Endothelial cell of umbilical vein (primary cell): Measurements from ENCODE around the gene C2orf76. TPM values are rescaled to one million over a fixed set of nuclear protein-coding genes. Genes with fewer than 3 reads are reported as not detected.

Source experiments
- BruUV-seq: library from RNA; stranded (reverse); fragments of 400-500 nt; replicated peaks from 2 replicates; lab custom pipeline; 2021; lab: Mats Ljungman, UMichigan
- CTCF ChIA-PET: fragments of 300-600, 350-600 bp; sonication (Branson Sonifier 250); formaldehyde crosslinking; loops from one replicate; lab custom pipeline; 2021; ENCODE audit warnings: antibody characterized with exemption, inconsistent platforms; lab: Charles Lee
- POLR2A ChIA-PET: fragments of 300-600, 350-600 bp; sonication (Branson Sonifier 250); formaldehyde crosslinking; loops from one replicate; lab custom pipeline; 2021; ENCODE audit warnings: antibody characterized with exemption, inconsistent platforms; lab: Charles Lee
- DNase-seq: peaks from one replicate; pipeline ENCODE4 v3.0.0-alpha.2; 2011; ENCODE audit warnings: low read depth, low spot score
- FAIRE-seq: peaks from 2 replicates; lab custom pipeline; 2011; peaks lifted over from hg19 to GRCh38; lab: Jason Lieb, UNC
- H2AFZ ChIP-seq: 2 replicates; pipeline ENCODE4 v1.6.0; 2012; ENCODE audit warnings: low read depth, low read length, control low read depth, inconsistent platforms
- H3K27ac ChIP-seq: 2 replicates; pipeline ENCODE4 v1.5.1; 2011; ENCODE audit warnings: low read depth, mild to moderate bottlenecking, control low read depth, low read length, moderate library complexity; ENCODE audit not compliant: insufficient read depth
- H3K27me3 ChIP-seq, 2 experiments: 2 replicates each; pipeline versions ENCODE4 v1.6.0 to v1.6.1; 2011; ENCODE audit warnings: low read length in 2 of 2, mixed read lengths in 1 of 2; ENCODE audit not compliant: control insufficient read depth in 2 of 2, insufficient read depth in 2 of 2
- H3K36me3 ChIP-seq, 2 experiments: 2 replicates in 1 of 2; 3 replicates in 1 of 2; pipeline ENCODE4 v1.5.1; 2011; ENCODE audit warnings: low read length in 2 of 2, mild to moderate bottlenecking in 1 of 2, moderate library complexity in 1 of 2; ENCODE audit not compliant: control insufficient read depth in 2 of 2, insufficient read depth in 2 of 2; ENCODE audit errors: extremely low read depth in 1 of 2
- H3K4me1 ChIP-seq: 3 replicates; pipeline ENCODE4 v1.5.1; 2011; ENCODE audit warnings: mild to moderate bottlenecking, low read length; ENCODE audit not compliant: control insufficient read depth, insufficient read depth; ENCODE audit errors: extremely low read depth
- H3K4me2 ChIP-seq: 2 replicates; pipeline ENCODE4 v1.6.1; 2011; ENCODE audit warnings: low read length, control low read depth, mixed read lengths; ENCODE audit not compliant: insufficient read depth
- H3K4me3 ChIP-seq, 3 experiments: fragments of 200-600 bp in 1 of 3; sonication (generic), shearing (Covaris generic) in 1 of 3; replicated peaks in 1 of 3; 2 replicates each; pipeline ENCODE4 v1.5.1; 2011 to 2016; ENCODE audit warnings: control low read depth in 3 of 3, low read length in 3 of 3, mild to moderate bottlenecking in 2 of 3, inconsistent platforms in 1 of 3, low read depth in 1 of 3, moderate library complexity in 1 of 3; ENCODE audit not compliant: insufficient read depth in 1 of 3
- H3K79me2 ChIP-seq: 2 replicates; pipeline ENCODE4 v1.6.0; 2012; ENCODE audit warnings: low read length, inconsistent platforms; ENCODE audit not compliant: control insufficient read depth, insufficient read depth
- H3K9ac ChIP-seq: replicated peaks from 2 replicates; pipeline ENCODE3; 2011; ENCODE audit warnings: low read length, control low read depth; ENCODE audit not compliant: insufficient read depth; ENCODE audit errors: extremely low read depth
- H3K9me1 ChIP-seq: replicated peaks from 3 replicates; pipeline ENCODE4 v1.6.0; 2011; ENCODE audit warnings: mild to moderate bottlenecking, low read length; ENCODE audit not compliant: control insufficient read depth, insufficient read depth; ENCODE audit errors: extremely low read depth
- H3K9me3 ChIP-seq: replicated peaks from 2 replicates; pipeline ENCODE4 v1.5.1; 2012; ENCODE audit warnings: low read length, inconsistent platforms; ENCODE audit not compliant: control insufficient read depth, insufficient read depth
- H4K20me1 ChIP-seq: replicated peaks from 2 replicates; pipeline ENCODE3; 2011; ENCODE audit warnings: mild to moderate bottlenecking, low read length; ENCODE audit not compliant: control insufficient read depth, insufficient read depth; ENCODE audit errors: extremely low read depth
- EZH2 ChIP-seq: IDR thresholded peaks from 2 replicates; pipeline ENCODE4 v1.6.1; 2012; ENCODE audit warnings: borderline replicate concordance, low read depth, mild to moderate bottlenecking, moderate library complexity, low read length, inconsistent platforms; ENCODE audit not compliant: severe bottlenecking
- FOS ChIP-seq: IDR thresholded peaks from 2 replicates; pipeline ENCODE4 v1.6.1; 2011; ENCODE audit warnings: mild to moderate bottlenecking, low read length, moderate library complexity, borderline replicate concordance; ENCODE audit not compliant: insufficient read depth
- GATA2 ChIP-seq: IDR thresholded peaks from 2 replicates; pipeline ENCODE4 v1.7.0; 2011; ENCODE audit warnings: low read depth, mild to moderate bottlenecking, moderate library complexity, mixed read lengths, low read length; ENCODE audit not compliant: insufficient read length, insufficient read depth
- JUN ChIP-seq: IDR thresholded peaks from 2 replicates; pipeline ENCODE4 v1.6.1; 2011; ENCODE audit warnings: borderline replicate concordance, low read depth; ENCODE audit not compliant: insufficient read length, insufficient read depth
- MYC ChIP-seq: IDR thresholded peaks from one replicate; pipeline ENCODE4 v1.6.1; 2011; ENCODE audit warnings: mild to moderate bottlenecking, low read depth, low read length
- POLR2A ChIP-seq: IDR thresholded peaks from 2 replicates; pipeline ENCODE4 v1.6.1; 2012; ENCODE audit warnings: low read depth, mild to moderate bottlenecking, control low read depth, low read length
- POLR2AphosphoS5 ChIP-seq: IDR thresholded peaks from 2 replicates; pipeline ENCODE4 v1.6.1; 2012; ENCODE audit warnings: low read depth, mild to moderate bottlenecking, control low read depth, low read length, moderate library complexity; ENCODE audit not compliant: insufficient read depth
- dilution Hi-C: fragments of 300-500 bp; cut with MboI; formaldehyde crosslinking; loops from one replicate; pipeline ENCODE4 v1.15.0; 2019; ENCODE audit warnings: low sequenced_read_pairs; ENCODE audit not compliant: extremely low pct_ligation_motif_present
- intact Hi-C: fragments of 100-400 bp; cut with micrococcal nuclease; formaldehyde crosslinking; loops from one replicate; pipeline ENCODE4 v1.10.0; 2022
- polyA plus RNA-seq, 4 experiments: library from polyadenylated mRNA; depleted of rRNA in 3 of 4; stranded (reverse) in 3 of 4; unstranded in 1 of 4; fragments of >200 nt; gene quantifications; 2 replicates each; pipeline versions ENCODE4 v1.2.1 to v1.2.3, GENCODE V29; 2011 to 2012; ENCODE audit warnings: missing spikeins in 1 of 4
- total RNA-seq: library from RNA; stranded (reverse); gene quantifications from 2 replicates; pipeline ENCODE4 v1.2.3, GENCODE V29; 2021
- TF ChIP-seq, protein P1 (sequence below), 2 donors: IDR thresholded peaks; 1 replicate in 1 of 2; 2 replicates in 1 of 2; pipeline ENCODE4 v1.5.1; 2011; ENCODE audit warnings: low read length in 2 of 2, mild to moderate bottlenecking in 2 of 2, moderate library complexity in 2 of 2, control low read depth in 1 of 2, inconsistent platforms in 1 of 2, low read depth in 1 of 2; ENCODE audit not compliant: insufficient read depth in 1 of 2; ENCODE audit errors: extremely low read depth in 1 of 2

The C2orf76 gene
- total and polyA plus RNA-seq, 2 donors (not counting 3 experiments of a cell fraction or from before 2014, with no cell fraction given): 7.4 to 12.1 TPM

- H3K36me3 ChIP-seq: no peaks in the 10 kb centered on the region
- dilution Hi-C loops (no loop called here), intact Hi-C loops (no loop called here)
- no peak for FAIRE-seq
- no peaks in the 10 kb centered on the region for H3K79me2 ChIP-seq
- no peaks in the 10 kb centered on the region for H3K27me3 ChIP-seq
- H3K9ac ChIP-seq: no peak overlapping the region
- H3K9me3 ChIP-seq: no peaks in the 10 kb centered on the region
- H4K20me1 ChIP-seq: no peaks in the 10 kb centered on the region
- POLR2A ChIA-PET: no interaction called here
- H3K27ac ChIP-seq: no peak overlapping the region
- no peak for TF ChIP-seq MYC
- TF ChIP-seq EZH2: no peak
- no peak for TF ChIP-seq FOS
- no peaks in the 10 kb centered on the region for H3K9me1 ChIP-seq
- no peak for DNase-seq
- CTCF ChIA-PET: interaction anchor here (1.0 kb wide), 1 partner anchor 9 kb away, joined by 3 read pairs; no protein-coding TSS in a partner anchor
- BruUV-seq: no TSS peak
- no peaks in the 10 kb centered on the region for H3K4me1 ChIP-seq
- no peak overlapping the region for H2AFZ ChIP-seq
- no peak overlapping the region for H3K4me3 ChIP-seq
- no peak overlapping the region for H3K4me2 ChIP-seq
Measured at GRCh38 chr2:119338826-119339561, 27.6 kb downstream of the C2orf76 start.

GRCh38 chr2:119338272-119338671, 28.4 kb downstream of the C2orf76 start:
- H3K9ac ChIP-seq: no peak overlapping the region
- dilution Hi-C loops (no loop called here), intact Hi-C loops (no loop called here)
- H3K9me3 ChIP-seq: no peaks in the 10 kb centered on the region
- H3K36me3 ChIP-seq: no peaks in the 10 kb centered on the region
- H3K4me2 ChIP-seq: no peak overlapping the region
- no peaks in the 10 kb centered on the region for H3K79me2 ChIP-seq
- no peaks in the 10 kb centered on the region for H3K4me1 ChIP-seq
- no peaks in the 10 kb centered on the region for H3K9me1 ChIP-seq
- ChIA-PET CTCF (interaction anchor here (1.0 kb wide), 1 partner anchor 10 kb away, joined by 3 read pairs; no protein-coding TSS in a partner anchor), POLR2A (no interaction called here)
- H2AFZ ChIP-seq: no peak overlapping the region
- TF ChIP-seq GATA2: no peak
- no peak for TF ChIP-seq JUN
- no peak for TF ChIP-seq POLR2AphosphoS5
- TF ChIP-seq MYC: no peak
- TF ChIP-seq POLR2A: no peak
- TF ChIP-seq EZH2: no peak
- TF ChIP-seq, protein P1, sequence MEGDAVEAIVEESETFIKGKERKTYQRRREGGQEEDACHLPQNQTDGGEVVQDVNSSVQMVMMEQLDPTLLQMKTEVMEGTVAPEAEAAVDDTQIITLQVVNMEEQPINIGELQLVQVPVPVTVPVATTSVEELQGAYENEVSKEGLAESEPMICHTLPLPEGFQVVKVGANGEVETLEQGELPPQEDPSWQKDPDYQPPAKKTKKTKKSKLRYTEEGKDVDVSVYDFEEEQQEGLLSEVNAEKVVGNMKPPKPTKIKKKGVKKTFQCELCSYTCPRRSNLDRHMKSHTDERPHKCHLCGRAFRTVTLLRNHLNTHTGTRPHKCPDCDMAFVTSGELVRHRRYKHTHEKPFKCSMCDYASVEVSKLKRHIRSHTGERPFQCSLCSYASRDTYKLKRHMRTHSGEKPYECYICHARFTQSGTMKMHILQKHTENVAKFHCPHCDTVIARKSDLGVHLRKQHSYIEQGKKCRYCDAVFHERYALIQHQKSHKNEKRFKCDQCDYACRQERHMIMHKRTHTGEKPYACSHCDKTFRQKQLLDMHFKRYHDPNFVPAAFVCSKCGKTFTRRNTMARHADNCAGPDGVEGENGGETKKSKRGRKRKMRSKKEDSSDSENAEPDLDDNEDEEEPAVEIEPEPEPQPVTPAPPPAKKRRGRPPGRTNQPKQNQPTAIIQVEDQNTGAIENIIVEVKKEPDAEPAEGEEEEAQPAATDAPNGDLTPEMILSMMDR (IDR thresholded peaks at IDR 0.05; ENCODE audit: extremely low read depth in 1 of 2, insufficient read depth in 1 of 2, low read depth in 1 of 2, low read length in 2 of 2): no peak
- TF ChIP-seq FOS: no peak
- no peak overlapping the region for H3K27ac ChIP-seq
- no peaks in the 10 kb centered on the region for H4K20me1 ChIP-seq
- H3K27me3 ChIP-seq: no peaks in the 10 kb centered on the region
- BruUV-seq: no TSS peak
- FAIRE-seq (no peak), DNase-seq (no peak)
- no peak overlapping the region for H3K4me3 ChIP-seq
